Naive thymus-derived CD4-positive, alpha-beta T cell (primary cell): ENCODE results near the gene CFAP299. TPM values are rescaled to one million over a fixed set of nuclear protein-coding genes. Genes with fewer than 3 reads are reported as not detected.

Source experiments
- ATAC-seq: fragments of 150-1000 bp; cut with Tn5 transposase; 2 replicates; pipeline ENCODE4 v1.10.0; 2021; ENCODE audit warnings: mild to moderate bottlenecking, moderate library complexity
- CTCF ChIA-PET: fragments of 350-600 bp; sonication (Branson Sonifier 250); formaldehyde crosslinking; loops from one replicate; lab custom pipeline; 2021; ENCODE audit warnings: antibody characterized with exemption; lab: Charles Lee
- POLR2A ChIA-PET: fragments of 350-600 bp; sonication (Branson Sonifier 250); formaldehyde crosslinking; loops from one replicate; lab custom pipeline; 2021; ENCODE audit warnings: antibody characterized with exemption, inconsistent platforms; lab: Charles Lee
- DNase-seq, 9 donors: peaks; one replicate each; pipeline versions ENCODE4 v3.0.0 to v3.0.0-alpha.2; 2020 to 2022; ENCODE audit warnings: mixed read lengths in 1 of 9
- H3K27ac ChIP-seq: one replicate; pipeline ENCODE4 v1.7.0; 2013; ENCODE audit warnings: mild to moderate bottlenecking, low read depth, low read length, moderate library complexity
- H3K27me3 ChIP-seq, 2 donors: one replicate each; pipeline ENCODE4 v1.7.0; 2013; ENCODE audit warnings: low read length in 2 of 2, mild to moderate bottlenecking in 2 of 2, moderate library complexity in 2 of 2; ENCODE audit not compliant: control insufficient read depth in 2 of 2, insufficient read depth in 2 of 2
- H3K36me3 ChIP-seq, 3 experiments: 1 replicate in 2 of 3; 2 replicates in 1 of 3; pipeline ENCODE4 v1.7.0; 2013; ENCODE audit warnings: low read length in 3 of 3, mild to moderate bottlenecking in 3 of 3, moderate library complexity in 1 of 3; ENCODE audit not compliant: insufficient read depth in 3 of 3, control insufficient read depth in 2 of 3
- H3K4me1 ChIP-seq, 2 donors: one replicate each; pipeline ENCODE4 v1.7.0; 2013; ENCODE audit warnings: low read length in 2 of 2, mild to moderate bottlenecking in 2 of 2, moderate library complexity in 1 of 2; ENCODE audit not compliant: control insufficient read depth in 2 of 2, insufficient read depth in 2 of 2
- H3K4me3 ChIP-seq: 2 replicates; pipeline ENCODE4 v1.7.0; 2013; ENCODE audit warnings: mild to moderate bottlenecking, low read length
- H3K9me3 ChIP-seq, 3 experiments: 1 replicate in 2 of 3; 2 replicates in 1 of 3; pipeline ENCODE4 v1.7.0; 2013; ENCODE audit warnings: low read length in 3 of 3; ENCODE audit not compliant: control insufficient read depth in 2 of 3
- H3K27ac Mint-ChIP-seq, 9 donors: one replicate each; pipeline ENCODE4 v1.8.0; 2020 to 2022; ENCODE audit warnings: mixed read lengths in 9 of 9, mild to moderate bottlenecking in 8 of 9, moderate library complexity in 5 of 9, inconsistent platforms in 2 of 9
- H3K27me3 Mint-ChIP-seq, 5 donors: one replicate each; pipeline ENCODE4 v1.8.0; 2021 to 2022; ENCODE audit warnings: mixed read lengths in 5 of 5, mild to moderate bottlenecking in 1 of 5
- H3K36me3 Mint-ChIP-seq, 5 donors: one replicate each; pipeline ENCODE4 v1.8.0; 2020 to 2022; ENCODE audit warnings: mixed read lengths in 5 of 5, mild to moderate bottlenecking in 3 of 5, inconsistent platforms in 1 of 5
- H3K4me1 Mint-ChIP-seq, 7 donors: one replicate each; pipeline ENCODE4 v1.8.0; 2020 to 2022; ENCODE audit warnings: mixed read lengths in 7 of 7, mild to moderate bottlenecking in 3 of 7, inconsistent platforms in 1 of 7
- H3K4me3 Mint-ChIP-seq, 10 donors: one replicate each; pipeline ENCODE4 v1.8.0; 2020 to 2022; ENCODE audit warnings: mild to moderate bottlenecking in 10 of 10, mixed read lengths in 10 of 10, moderate library complexity in 6 of 10, inconsistent platforms in 2 of 10
- H3K9me3 Mint-ChIP-seq, 11 donors: one replicate each; pipeline ENCODE4 v1.8.0; 2020 to 2022; ENCODE audit warnings: mixed read lengths in 11 of 11, mild to moderate bottlenecking in 4 of 11, inconsistent platforms in 1 of 11, moderate library complexity in 1 of 11
- intact Hi-C, 2 donors: fragments of 100-400 bp; cut with micrococcal nuclease; formaldehyde crosslinking; loops; one replicate each; pipeline ENCODE4 v1.15.1; 2023
- polyA plus RNA-seq, 2 donors: library from polyadenylated mRNA; unstranded; fragments of 300-500 nt; fragmentation: Illumina TruSeq; gene quantifications; one replicate each; pipeline ENCODE4 v1.2.3, GENCODE V29; 2021
- total RNA-seq, 6 experiments: library from RNA in 5 of 6; stranded (reverse) in 5 of 6; gene quantifications; 1 replicate in 5 of 6; 2 replicates in 1 of 6; pipeline ENCODE4 v1.2.3 and lab custom pipeline; 2021 to 2026

CFAP299 gene
- total and polyA plus RNA-seq, 7 experiments from 2014 or later = not detected

GRCh38 chr4:80454556-80454955 lies 119.0 kb downstream of the CFAP299 start:
- Histone ChIP-seq H3K4me3 (no peak overlapping the region), H3K4me1 (no peaks in the 10 kb centered on the region), H3K9me3 (no peaks in the 10 kb centered on the region), H3K36me3 (no peaks in the 10 kb centered on the region), H3K27ac (no peak overlapping the region), H3K27me3 (no peaks in the 10 kb centered on the region)
- no peak overlapping the region for H3K4me3 Mint-ChIP-seq
- CTCF ChIA-PET = no interaction called here
- no peaks in the 10 kb centered on the region for H3K27me3 Mint-ChIP-seq
- ATAC-seq (no peak), DNase-seq (no peak)
- H3K27ac Mint-ChIP-seq = no peak overlapping the region
- peaks cover 0 to 8% (median 4%) of the 10 kb centered on the region in 5 donors for H3K36me3 Mint-ChIP-seq
- H3K9me3 Mint-ChIP-seq = peaks cover 0 to 25% (median 7%) of the 10 kb centered on the region in 11 donors
- POLR2A ChIA-PET = no interaction called here
- intact Hi-C loops = no loop called here
- peaks cover 0 to 9% (median 3%) of the 10 kb centered on the region in 7 donors for H3K4me1 Mint-ChIP-seq

GRCh38 chr4:80459918-80460473 lies 124.5 kb downstream of the CFAP299 start:
- H3K9me3 Mint-ChIP-seq = peaks cover 0 to 14% (median 6%) of the 10 kb centered on the region in 11 donors
- Histone ChIP-seq H3K9me3 (no peaks in the 10 kb centered on the region), H3K27ac (no peak overlapping the region), H3K36me3 (no peaks in the 10 kb centered on the region), H3K4me3 (no peak overlapping the region), H3K27me3 (no peaks in the 10 kb centered on the region), H3K4me1 (peaks cover 0 to 12% of the 10 kb centered on the region in 2 donors)
- DNase-seq (peak in 5 of 9 donors; percentile 19 to 38 (median 29)), ATAC-seq (no peak)
- peaks cover 0 to 6% (median 3%) of the 10 kb centered on the region in 5 donors for H3K36me3 Mint-ChIP-seq
- POLR2A ChIA-PET = interaction anchor here (0.6 to 0.8 kb wide), 3 partner anchors 34 to 73 kb away, joined by 3 to 4 read pairs (median 3); no protein-coding TSS in a partner anchor
- CTCF ChIA-PET = interaction anchor here (0.6 to 2.8 kb wide), 13 partner anchors 20 to 531 kb away, joined by 3 to 13 read pairs (median 3); no protein-coding TSS in a partner anchor
- intact Hi-C loops = loop anchor here in 1 of 2 donors (1.0 to 10.0 kb wide), 7 partner anchors 41 to 580 kb away; no protein-coding TSS in a partner anchor
- H3K27ac Mint-ChIP-seq = peak overlapping the region in 7 of 9 donors; percentile 10 to 93 (median 19)
- H3K4me1 Mint-ChIP-seq = peaks cover 4 to 51% (median 40%) of the 10 kb centered on the region in 7 donors
- H3K4me3 Mint-ChIP-seq = no peak overlapping the region
- no peaks in the 10 kb centered on the region for H3K27me3 Mint-ChIP-seq

DNA sequence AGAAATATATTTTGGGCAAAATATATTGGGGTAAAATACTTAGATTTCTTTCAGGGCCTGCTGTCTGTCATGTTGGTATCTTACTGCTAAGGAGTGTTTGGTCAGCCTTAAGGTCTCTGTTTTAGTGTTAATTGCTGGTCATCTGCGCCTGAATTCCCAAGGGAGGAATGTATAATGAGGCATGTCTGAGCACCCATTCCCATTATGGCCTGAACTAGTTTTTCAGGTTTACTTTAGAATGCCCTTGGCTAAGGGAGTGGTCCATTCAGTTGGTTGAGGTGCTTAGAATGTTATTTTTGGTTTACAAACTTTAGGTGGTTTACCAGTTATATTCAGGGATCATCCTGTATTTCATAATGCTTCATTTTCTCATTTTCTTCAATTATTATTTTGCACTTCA lies 125.9 kb downstream of the CFAP299 start:
- POLR2A ChIA-PET = no interaction called here
- Histone ChIP-seq H3K4me3 (no peak overlapping the region), H3K36me3 (no peaks in the 10 kb centered on the region), H3K27me3 (no peaks in the 10 kb centered on the region), H3K4me1 (peaks cover 0 to 12% of the 10 kb centered on the region in 2 donors), H3K27ac (no peak overlapping the region), H3K9me3 (no peaks in the 10 kb centered on the region)
- CTCF ChIA-PET = interaction anchor here (2.8 kb wide), 1 partner anchor 39 kb away, joined by 11 read pairs; no protein-coding TSS in a partner anchor
- Mint-ChIP-seq H3K27ac (peak overlapping the region in 3 of 9 donors; percentile 84 to 93 (median 92)), H3K27me3 (no peaks in the 10 kb centered on the region), H3K4me1 (peaks cover 4 to 53% (median 40%) of the 10 kb centered on the region in 7 donors), H3K4me3 (peak overlapping the region in 2 of 10 donors; percentile 20 to 46), H3K9me3 (peaks cover 0 to 14% (median 4%) of the 10 kb centered on the region in 11 donors), H3K36me3 (peaks cover 0 to 7% (median 6%) of the 10 kb centered on the region in 5 donors)
- DNase-seq (no peak), ATAC-seq (no peak)
- intact Hi-C loops = loop anchor here in 1 of 2 donors (2.0 to 10.0 kb wide), 3 partner anchors 39 to 343 kb away; no protein-coding TSS in a partner anchor

DNA sequence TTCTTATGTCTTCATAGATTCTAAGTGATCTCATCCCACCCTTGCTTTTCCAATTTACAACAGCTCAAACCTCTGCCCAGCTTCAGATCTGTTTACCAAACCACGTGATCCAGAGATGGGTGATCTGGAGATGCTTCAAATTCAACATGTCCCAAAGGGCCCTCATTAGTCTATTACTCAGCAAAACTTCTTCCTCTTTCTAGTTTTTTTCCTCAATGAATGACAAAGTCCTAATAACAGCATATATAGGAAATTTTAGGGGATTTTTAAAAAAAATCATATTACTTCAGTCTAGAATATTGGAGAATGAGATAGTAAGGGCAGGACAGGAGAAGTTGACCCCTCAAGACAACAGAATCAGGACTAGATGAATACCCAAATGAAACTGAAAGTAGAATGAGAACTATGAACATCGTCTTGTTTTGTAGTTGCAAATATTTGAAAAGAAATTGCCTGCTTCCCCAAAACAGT lies 127.1 kb downstream of the CFAP299 start:
- CTCF ChIA-PET = interaction anchor here (1.0 kb wide), 1 partner anchor 32 kb away, joined by 3 read pairs; no protein-coding TSS in a partner anchor
- Histone ChIP-seq H3K4me1 (peaks cover 0 to 12% of the 10 kb centered on the region in 2 donors), H3K36me3 (no peaks in the 10 kb centered on the region), H3K9me3 (no peaks in the 10 kb centered on the region), H3K27me3 (no peaks in the 10 kb centered on the region), H3K4me3 (peak overlapping the region; percentile 50), H3K27ac (peak overlapping the region; percentile 29)
- POLR2A ChIA-PET = interaction anchor here (0.7 kb wide), 1 partner anchor 37 kb away, joined by 3 read pairs; no protein-coding TSS in a partner anchor
- peaks cover 0 to 11% (median 6%) of the 10 kb centered on the region in 5 donors for H3K36me3 Mint-ChIP-seq
- intact Hi-C loops = loop anchor here in 1 of 2 donors (1.0 to 10.0 kb wide), 3 partner anchors 30 to 342 kb away; no protein-coding TSS in a partner anchor
- peak overlapping the region; percentile 22 to 88 (median 82) for H3K4me3 Mint-ChIP-seq
- peaks cover 6 to 58% (median 40%) of the 10 kb centered on the region in 7 donors for H3K4me1 Mint-ChIP-seq
- DNase-seq (peak in 5 of 9 donors; percentile 11 to 39 (median 21)), ATAC-seq (no peak)
- peaks cover 0 to 24% (median 4%) of the 10 kb centered on the region in 11 donors for H3K9me3 Mint-ChIP-seq
- peak overlapping the region; percentile 65 to 93 (median 84) for H3K27ac Mint-ChIP-seq
- no peaks in the 10 kb centered on the region for H3K27me3 Mint-ChIP-seq

GRCh38 chr4:80463509-80463908 lies 128.0 kb downstream of the CFAP299 start:
- intact Hi-C loops = loop anchor here in 1 of 2 donors (1.0 to 10.0 kb wide), 3 partner anchors 29 to 341 kb away; no protein-coding TSS in a partner anchor
- peaks cover 0 to 13% (median 6%) of the 10 kb centered on the region in 5 donors for H3K36me3 Mint-ChIP-seq
- H3K27ac Mint-ChIP-seq = peak overlapping the region in 7 of 9 donors; percentile 51 to 93 (median 84)
- DNase-seq = no peak
- Histone ChIP-seq H3K27me3 (no peaks in the 10 kb centered on the region), H3K9me3 (no peaks in the 10 kb centered on the region), H3K4me3 (peak overlapping the region; percentile 14), H3K27ac (no peak overlapping the region), H3K36me3 (no peaks in the 10 kb centered on the region), H3K4me1 (peaks cover 0 to 12% of the 10 kb centered on the region in 2 donors)
- H3K9me3 Mint-ChIP-seq = peaks cover 0 to 27% (median 4%) of the 10 kb centered on the region in 11 donors
- H3K4me1 Mint-ChIP-seq = peaks cover 6 to 59% (median 40%) of the 10 kb centered on the region in 7 donors
- peak overlapping the region; percentile 20 to 83 (median 55) for H3K4me3 Mint-ChIP-seq
- CTCF ChIA-PET = no interaction called here
- POLR2A ChIA-PET = interaction anchor here (0.6 to 1.5 kb wide), 5 partner anchors 24 to 77 kb away, joined by 3 read pairs; no protein-coding TSS in a partner anchor
- no peaks in the 10 kb centered on the region for H3K27me3 Mint-ChIP-seq
- ATAC-seq = no peak

DNA sequence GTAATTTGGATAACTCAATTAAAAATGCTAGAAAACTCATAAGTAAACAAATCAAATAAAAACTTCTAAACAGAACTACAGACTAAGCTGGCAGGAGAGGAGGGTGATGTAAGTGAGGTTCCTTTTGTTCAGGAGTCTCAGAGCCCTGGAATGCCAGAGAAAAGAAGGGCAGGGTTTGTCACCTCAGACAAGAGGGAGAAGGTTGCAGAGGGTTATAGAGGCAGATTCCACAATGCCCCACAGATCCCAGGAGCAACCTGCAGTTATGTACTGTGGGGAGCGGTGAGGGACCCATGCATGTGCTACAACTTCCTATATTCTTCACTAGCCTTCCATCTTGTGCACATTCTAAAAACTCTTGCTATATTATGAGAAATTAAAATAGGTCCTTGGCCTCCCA lies 129.7 kb downstream of the CFAP299 start:
- no peaks in the 10 kb centered on the region for H3K27me3 Mint-ChIP-seq
- no peak for DNase-seq
- Histone ChIP-seq H3K27me3 (no peaks in the 10 kb centered on the region), H3K27ac (no peak overlapping the region), H3K4me3 (no peak overlapping the region), H3K4me1 (peaks cover 0 to 12% of the 10 kb centered on the region in 2 donors), H3K36me3 (no peaks in the 10 kb centered on the region), H3K9me3 (no peaks in the 10 kb centered on the region)
- intact Hi-C loops = loop anchor here in 1 of 2 donors (1.0 to 10.0 kb wide), 2 partner anchors 11 to 340 kb away; no protein-coding TSS in a partner anchor
- CTCF ChIA-PET = no interaction called here
- peaks cover 8 to 55% (median 36%) of the 10 kb centered on the region in 7 donors for H3K4me1 Mint-ChIP-seq
- H3K9me3 Mint-ChIP-seq = peaks cover 0 to 27% (median 4%) of the 10 kb centered on the region in 11 donors
- peak overlapping the region in 1 of 9 donors; percentile 87 for H3K27ac Mint-ChIP-seq
- no peak overlapping the region for H3K4me3 Mint-ChIP-seq
- H3K36me3 Mint-ChIP-seq = peaks cover 0 to 13% (median 6%) of the 10 kb centered on the region in 5 donors
- POLR2A ChIA-PET = no interaction called here
- ATAC-seq = no peak
